Liver (tissue), 9 donors: ENCODE data around the gene ADIRF. TPM values are rescaled to one million over a fixed set of nuclear protein-coding genes. Genes with fewer than 3 reads are reported as not detected.

Source experiments
- DNase-seq: peaks from one replicate; pipeline ENCODE4 v3.0.0-alpha.2; 2017; ENCODE audit warnings: low spot score
- H3K27ac ChIP-seq, 2 donors: one replicate each; pipeline ENCODE4 v1.7.0; 2013; ENCODE audit warnings: inconsistent platforms in 2 of 2, low read length in 2 of 2, control low read depth in 1 of 2, low read depth in 1 of 2, mild to moderate bottlenecking in 1 of 2
- H3K27me3 ChIP-seq, 4 donors: one replicate each; pipeline versions ENCODE4 v1.6.1 to v1.7.0; 2013; ENCODE audit warnings: low read length in 3 of 4, inconsistent platforms in 1 of 4, mild to moderate bottlenecking in 1 of 4, moderate library complexity in 1 of 4; ENCODE audit not compliant: control insufficient read depth in 4 of 4, insufficient read depth in 4 of 4
- H3K36me3 ChIP-seq, 4 donors: one replicate each; pipeline versions ENCODE4 v1.6.1 to v1.7.0; 2013; ENCODE audit warnings: low read length in 3 of 4, mild to moderate bottlenecking in 3 of 4, low read depth in 1 of 4, moderate library complexity in 1 of 4; ENCODE audit not compliant: control insufficient read depth in 4 of 4, insufficient read depth in 3 of 4
- H3K4me1 ChIP-seq, 4 donors: one replicate each; pipeline versions ENCODE4 v1.6.1 to v1.7.0; 2013; ENCODE audit warnings: low read length in 3 of 4, mild to moderate bottlenecking in 3 of 4, moderate library complexity in 1 of 4; ENCODE audit not compliant: control insufficient read depth in 4 of 4, insufficient read depth in 4 of 4
- H3K4me3 ChIP-seq, 3 donors: one replicate each; pipeline versions ENCODE4 v1.6.1 to v1.7.0; 2013; ENCODE audit warnings: low read length in 3 of 3, control low read depth in 1 of 3, low read depth in 1 of 3, mild to moderate bottlenecking in 1 of 3
- H3K9ac ChIP-seq, 2 donors: one replicate each; pipeline ENCODE4 v1.7.0; 2013; ENCODE audit warnings: low read length in 2 of 2, mild to moderate bottlenecking in 2 of 2, moderate library complexity in 2 of 2, control low read depth in 1 of 2, low read depth in 1 of 2
- H3K9me3 ChIP-seq, 4 donors: one replicate each; pipeline versions ENCODE4 v1.6.1 to v1.7.0; 2013; ENCODE audit warnings: low read length in 3 of 4; ENCODE audit not compliant: control insufficient read depth in 4 of 4
- CTCF ChIP-seq: fragments of 150-350 bp; IDR thresholded peaks from 2 replicates; pipeline ENCODE4 v1.5.1; 2017; ENCODE audit warnings: improper control_type of control experiment, low read depth, low read length; ENCODE audit not compliant: missing input control
- EGR1 ChIP-seq, 2 donors: IDR thresholded peaks; 2 replicates each; pipeline ENCODE4 v1.6.1; 2016 to 2018; ENCODE audit warnings: antibody characterized with exemption in 2 of 2, low read depth in 2 of 2
- FOXA1 ChIP-seq: IDR thresholded peaks from 2 replicates; pipeline ENCODE4 v1.6.1; 2016; ENCODE audit warnings: antibody characterized with exemption
- FOXA2 ChIP-seq: IDR thresholded peaks from 2 replicates; pipeline ENCODE4 v1.6.1; 2016; ENCODE audit warnings: antibody characterized with exemption
- GABPA ChIP-seq, 2 donors: IDR thresholded peaks in 1 of 2; conservative IDR thresholded peaks in 1 of 2; 2 replicates each; pipeline ENCODE4 v1.6.1; 2016; ENCODE audit warnings: antibody characterized with exemption in 2 of 2, mild to moderate bottlenecking in 1 of 2, moderate library complexity in 1 of 2
- HNF4G ChIP-seq: IDR thresholded peaks from 2 replicates; pipeline ENCODE4 v1.6.1; 2016; ENCODE audit warnings: antibody characterized with exemption
- JUND ChIP-seq, 2 donors: IDR thresholded peaks; 2 replicates each; pipeline ENCODE4 v1.6.1; 2016; ENCODE audit warnings: antibody characterized with exemption in 2 of 2
- MAX ChIP-seq: IDR thresholded peaks from 2 replicates; pipeline ENCODE4 v1.6.1; 2016; ENCODE audit warnings: antibody characterized with exemption
- RAD21 ChIP-seq, 2 donors: IDR thresholded peaks; 2 replicates each; pipeline ENCODE4 v1.6.1; 2016; ENCODE audit warnings: antibody characterized with exemption in 2 of 2, mild to moderate bottlenecking in 2 of 2
- RXRA ChIP-seq, 2 donors: IDR thresholded peaks; 2 replicates each; pipeline ENCODE4 v1.6.1; 2017 to 2018; ENCODE audit warnings: antibody characterized with exemption in 2 of 2, mild to moderate bottlenecking in 1 of 2
- SP1 ChIP-seq: IDR thresholded peaks from 2 replicates; pipeline ENCODE4 v1.6.1; 2018; ENCODE audit warnings: antibody characterized with exemption, mild to moderate bottlenecking
- TAF1 ChIP-seq: conservative IDR thresholded peaks from 2 replicates; pipeline ENCODE4 v1.6.1; 2016; ENCODE audit warnings: antibody characterized with exemption, mild to moderate bottlenecking
- YY1 ChIP-seq: IDR thresholded peaks from 2 replicates; pipeline ENCODE4 v1.6.1; 2016; ENCODE audit warnings: antibody characterized with exemption, mild to moderate bottlenecking
- WGBS: extraction: QIAGEN DNeasy Blood & Tissue Kit; methylation state at CpG from one replicate; pipeline ENCODE4 v1.1.7; 2013; 5-methylcytosine and 5-hydroxymethylcytosine counted together
- polyA plus RNA-seq, 2 donors: library from polyadenylated mRNA; stranded (reverse) in 1 of 2; unstranded in 1 of 2; fragments of 200-250 nt in 1 of 2; fragments of >200 nt in 1 of 2; fragmentation: Nextera tagmentation in 1 of 2; extraction: Ambion mirVana in 1 of 2; gene quantifications; one replicate each; pipeline versions ENCODE4 v1.2.1 to v1.2.3, GENCODE V29; 2013 to 2015
- total RNA-seq, 2 donors: library from RNA; depleted of rRNA; stranded (reverse); fragments of >200 nt; gene quantifications; one replicate each; pipeline ENCODE4 v1.2.3, GENCODE V29; 2014
- TF ChIP-seq, protein P1 (sequence below): IDR thresholded peaks from 2 replicates; pipeline ENCODE4 v1.6.1; 2016; ENCODE audit warnings: antibody characterized with exemption
- donor health status: healthy.
- donor health status: healthy.
- donor health status: healthy.
- donor health status: healthy.
- donor health status: healthy.

Gene ADIRF
- total and polyA plus RNA-seq, 4 donors: 0.61 to 96.3 (median 35.8) TPM

- Histone ChIP-seq H3K4me3 (no peak overlapping the region), H3K4me1 (peaks cover 12 to 36% (median 25%) of the 10 kb centered on the region in 4 donors), H3K9ac (no peak overlapping the region), H3K9me3 (no peaks in the 10 kb centered on the region), H3K36me3 (no peaks in the 10 kb centered on the region), H3K27ac (no peak overlapping the region), H3K27me3 (no peaks in the 10 kb centered on the region)
- no peak for DNase-seq
- TF ChIP-seq GABPA (IDR thresholded peaks at IDR 0.05 in 1 of 2, conservative IDR thresholded peaks at IDR 0.05 in 1 of 2) (no peak), EGR1 (IDR thresholded peaks at IDR 0.05; ENCODE audit: low read depth in 2 of 2) (no peak), JUND (IDR thresholded peaks at IDR 0.05) (no peak), RAD21 (IDR thresholded peaks at IDR 0.05) (no peak), MAX (no peak), RXRA (IDR thresholded peaks at IDR 0.05) (no peak), FOXA1 (no peak)
- TF ChIP-seq, protein P1, sequence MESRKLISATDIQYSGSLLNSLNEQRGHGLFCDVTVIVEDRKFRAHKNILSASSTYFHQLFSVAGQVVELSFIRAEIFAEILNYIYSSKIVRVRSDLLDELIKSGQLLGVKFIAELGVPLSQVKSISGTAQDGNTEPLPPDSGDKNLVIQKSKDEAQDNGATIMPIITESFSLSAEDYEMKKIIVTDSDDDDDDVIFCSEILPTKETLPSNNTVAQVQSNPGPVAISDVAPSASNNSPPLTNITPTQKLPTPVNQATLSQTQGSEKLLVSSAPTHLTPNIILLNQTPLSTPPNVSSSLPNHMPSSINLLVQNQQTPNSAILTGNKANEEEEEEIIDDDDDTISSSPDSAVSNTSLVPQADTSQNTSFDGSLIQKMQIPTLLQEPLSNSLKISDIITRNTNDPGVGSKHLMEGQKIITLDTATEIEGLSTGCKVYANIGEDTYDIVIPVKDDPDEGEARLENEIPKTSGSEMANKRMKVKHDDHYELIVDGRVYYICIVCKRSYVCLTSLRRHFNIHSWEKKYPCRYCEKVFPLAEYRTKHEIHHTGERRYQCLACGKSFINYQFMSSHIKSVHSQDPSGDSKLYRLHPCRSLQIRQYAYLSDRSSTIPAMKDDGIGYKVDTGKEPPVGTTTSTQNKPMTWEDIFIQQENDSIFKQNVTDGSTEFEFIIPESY: no peak
- 89% methylated on average over 3 of the region's 3 CpGs for WGBS
Measured at GRCh38 chr10:86944907-86945306, 23.4 kb upstream of the ADIRF start.

DNA sequence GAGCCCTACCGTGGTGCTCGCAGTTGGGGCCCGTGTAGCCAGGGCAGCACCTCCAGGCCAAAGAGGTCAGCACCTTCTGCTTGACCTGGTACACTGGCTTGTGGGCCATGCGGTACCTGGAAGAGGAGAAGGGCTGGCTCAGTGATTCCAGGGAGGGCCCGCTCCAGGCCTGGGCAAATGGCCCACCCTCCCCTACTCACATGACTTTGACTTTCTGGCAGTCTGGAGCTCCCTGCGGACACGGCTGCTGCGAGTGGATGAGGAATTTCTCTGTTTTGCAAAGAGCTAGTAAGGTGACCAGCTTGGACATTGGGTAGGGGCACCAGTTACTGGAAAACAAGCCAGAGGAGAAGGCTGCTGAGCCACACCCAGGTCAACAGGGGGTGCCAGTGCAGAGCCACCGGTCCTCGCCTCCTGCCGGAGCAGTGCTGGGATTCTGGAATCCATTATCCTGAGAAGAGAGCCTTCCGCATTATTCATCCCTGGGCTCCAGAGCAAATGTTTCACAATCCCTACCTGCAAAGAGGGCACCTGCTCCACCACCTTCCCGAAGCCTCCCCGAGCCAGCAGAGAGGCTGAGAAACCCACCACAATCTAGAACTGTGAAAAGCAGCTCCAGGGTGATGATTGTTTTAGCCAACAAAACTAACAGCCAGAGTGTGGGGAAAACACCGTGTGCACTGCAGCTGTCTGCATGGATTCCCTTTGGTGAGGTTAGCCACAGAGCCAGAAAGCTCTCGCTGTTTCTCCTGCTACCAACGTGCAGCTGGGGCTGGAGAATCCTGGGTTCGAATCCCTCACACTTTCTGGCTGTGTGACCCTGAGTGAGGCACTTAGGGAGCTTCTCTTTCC, 22.7 kb upstream of the ADIRF start:
- Histone ChIP-seq H3K27me3 (no peaks in the 10 kb centered on the region), H3K4me3 (no peak overlapping the region), H3K36me3 (no peaks in the 10 kb centered on the region), H3K4me1 (peaks cover 12 to 34% (median 24%) of the 10 kb centered on the region in 4 donors), H3K9me3 (no peaks in the 10 kb centered on the region), H3K9ac (no peak overlapping the region), H3K27ac (no peak overlapping the region)
- WGBS: 83% methylated on average over 18 of the region's 18 CpGs
- DNase-seq: no peak
- TF ChIP-seq TAF1: no peak
- TF ChIP-seq MAX: no peak
- TF ChIP-seq FOXA2: no peak
- no peak for TF ChIP-seq FOXA1
- TF ChIP-seq EGR1 (IDR thresholded peaks at IDR 0.05; ENCODE audit: low read depth in 2 of 2): no peak
- TF ChIP-seq, protein P1: no peak
- no peak for TF ChIP-seq YY1
- TF ChIP-seq GABPA (IDR thresholded peaks at IDR 0.05 in 1 of 2, conservative IDR thresholded peaks at IDR 0.05 in 1 of 2): no peak
- TF ChIP-seq CTCF: no peak
- no peak for TF ChIP-seq HNF4G
- no peak for TF ChIP-seq SP1
- no peak for TF ChIP-seq JUND (IDR thresholded peaks at IDR 0.05)
- no peak for TF ChIP-seq RXRA (IDR thresholded peaks at IDR 0.05)
